HG03571 (cell line): ENCODE data around the gene SCGB3A2.
"Not testable (repeated sequence)": the region's sequence is repeated elsewhere in the genome, so short reads cannot be mapped to it uniquely, and the experiment has no call there.

Experiments used
- ATAC-seq: cut with Tn5 transposase; IDR thresholded peaks from one replicate; pipeline ENCODE4 v1.9.1; 2021; ENCODE audit not compliant: unreplicated experiment

Gene SCGB3A2

DNA sequence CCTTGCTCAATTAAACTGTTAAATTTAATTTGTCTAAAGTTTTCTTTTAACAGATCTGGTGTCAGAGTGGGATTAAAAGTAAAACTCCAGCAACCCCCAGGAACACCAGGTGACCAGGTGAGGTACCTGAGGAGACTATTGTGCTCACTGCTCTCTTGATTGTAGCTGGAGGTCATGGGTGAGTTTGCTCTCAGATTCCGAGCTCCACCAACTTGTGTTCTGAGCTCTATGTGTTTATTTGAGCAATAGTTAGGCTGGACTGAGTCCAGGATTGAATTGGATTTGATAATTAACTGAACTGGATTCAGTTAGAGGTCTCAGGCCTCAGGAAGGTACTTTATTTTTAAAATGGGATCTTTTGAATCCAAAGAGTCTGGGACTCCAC lies 17.9 kb upstream of the SCGB3A2 start:
- no peak for ATAC-seq

- no peak for ATAC-seq
Measured at GRCh38 chr5:147863454-147864158, 14.9 kb upstream of the SCGB3A2 start.

GRCh38 chr5:147869112-147869511 lies 9.4 kb upstream of the SCGB3A2 start:
- no peak for ATAC-seq

DNA sequence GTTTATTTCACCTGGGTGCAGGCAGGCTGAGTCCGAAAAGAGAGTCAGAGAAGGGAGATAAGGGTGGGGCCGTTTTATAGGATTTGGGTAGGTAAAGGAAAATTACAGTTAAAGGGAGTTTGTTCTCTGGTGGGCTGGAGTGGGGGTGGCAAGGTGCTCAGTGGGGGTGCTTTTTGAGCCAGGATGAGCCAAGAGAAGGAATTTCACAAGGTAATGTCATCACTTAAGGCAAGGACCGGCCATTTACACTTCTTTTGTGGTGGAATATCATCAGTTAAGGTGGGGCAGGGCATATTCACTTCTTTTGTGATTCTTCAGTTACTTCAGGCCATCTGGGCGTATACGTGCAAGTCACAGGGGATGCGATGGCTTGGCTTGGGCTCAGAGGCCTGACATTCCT lies 8.6 kb upstream of the SCGB3A2 start:
- ATAC-seq = not testable (repeated sequence)

DNA sequence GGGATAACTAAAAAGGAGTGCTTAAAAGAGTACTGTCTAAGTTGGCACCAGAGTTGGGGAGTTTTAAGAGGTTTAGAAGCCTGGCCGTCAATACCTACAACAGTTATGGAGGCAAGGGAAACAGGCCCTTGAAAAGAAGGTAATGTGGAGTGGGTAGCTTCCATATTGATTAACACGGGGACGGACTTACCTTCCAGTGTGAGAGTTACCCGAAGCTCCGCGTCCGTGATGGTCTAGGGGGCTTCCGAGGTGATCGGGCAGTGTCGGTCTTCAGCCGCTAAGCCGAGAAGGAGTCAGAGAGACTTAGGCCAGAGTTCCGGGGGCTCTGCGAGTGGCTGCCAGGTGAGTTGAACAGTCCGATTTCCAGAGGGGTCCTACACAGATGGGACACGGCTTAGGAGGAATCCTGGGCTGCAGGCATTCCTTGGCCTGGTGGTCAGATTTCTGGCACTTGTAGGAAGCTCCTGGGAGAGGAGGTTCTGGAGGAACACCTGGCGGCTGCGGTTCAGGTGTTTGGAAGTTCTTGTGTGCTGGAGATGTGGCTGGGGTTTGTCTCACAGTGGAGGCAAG lies 6.4 kb upstream of the SCGB3A2 start:
- ATAC-seq = not testable (repeated sequence)

- ATAC-seq = not testable (repeated sequence)
Measured at GRCh38 chr5:147872744-147873435, 5.6 kb upstream of the SCGB3A2 start.

- ATAC-seq = not testable (repeated sequence)
Measured at GRCh38 chr5:147874118-147874875, 4.2 kb upstream of the SCGB3A2 start.

- ATAC-seq = no peak
Measured at GRCh38 chr5:147874910-147875367, 3.6 kb upstream of the SCGB3A2 start.

GRCh38 chr5:147876141-147876540 lies 2.4 kb upstream of the SCGB3A2 start:
- no peak for ATAC-seq

DNA sequence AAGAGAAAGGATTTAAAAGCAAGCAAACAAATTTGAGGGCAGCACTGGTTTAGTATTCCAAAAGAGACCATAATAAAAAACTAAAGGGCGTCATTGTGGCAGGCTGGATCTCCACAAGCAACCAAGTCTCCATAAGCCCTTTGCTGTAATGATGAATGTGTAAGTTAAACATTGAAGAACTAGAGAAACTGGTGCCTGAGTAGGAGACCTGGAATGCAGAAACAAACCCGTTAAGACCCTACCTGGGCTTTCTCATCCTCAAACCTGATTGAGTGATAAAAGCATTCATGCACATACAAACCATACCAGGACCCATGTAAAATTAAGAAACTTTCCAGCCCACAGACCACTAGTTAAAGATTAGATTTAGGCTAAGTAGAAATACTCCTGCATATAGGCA lies 1.9 kb upstream of the SCGB3A2 start:
- ATAC-seq = no peak

- ATAC-seq = no peak
Measured at GRCh38 chr5:147879784-147880183, 1.3 kb downstream of the SCGB3A2 start.

- ATAC-seq = no peak
Measured at GRCh38 chr5:147880487-147880886, 2.0 kb downstream of the SCGB3A2 start.

- no peak for ATAC-seq
Measured at GRCh38 chr5:147882586-147883313, 4.2 kb downstream of the SCGB3A2 start.

- no peak for ATAC-seq
Measured at GRCh38 chr5:147887026-147887627, 8.6 kb downstream of the SCGB3A2 start.

- ATAC-seq = no peak
Measured at GRCh38 chr5:147887930-147888329, 9.4 kb downstream of the SCGB3A2 start.

GRCh38 chr5:147892696-147893296 lies 14.3 kb downstream of the SCGB3A2 start:
- no peak for ATAC-seq

DNA sequence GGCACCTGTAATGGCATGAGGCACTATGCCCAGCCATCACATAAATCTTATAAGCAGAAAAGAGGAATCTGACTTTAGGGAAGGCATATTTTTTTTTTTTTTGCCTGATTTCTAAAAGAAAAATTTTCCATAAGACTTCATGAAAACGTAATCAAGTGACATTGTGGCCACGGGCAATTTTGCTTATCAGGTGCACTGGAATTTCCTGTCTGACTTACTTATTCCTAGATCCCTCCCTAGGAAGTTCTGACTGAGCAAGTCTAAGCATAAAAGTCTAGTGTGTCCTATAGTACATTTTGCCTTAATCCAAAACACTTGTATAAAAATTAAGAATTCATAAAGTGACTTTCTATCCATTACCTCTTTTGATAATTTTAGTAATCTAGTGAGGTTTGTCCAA lies 15.3 kb downstream of the SCGB3A2 start:
- ATAC-seq = no peak

DNA sequence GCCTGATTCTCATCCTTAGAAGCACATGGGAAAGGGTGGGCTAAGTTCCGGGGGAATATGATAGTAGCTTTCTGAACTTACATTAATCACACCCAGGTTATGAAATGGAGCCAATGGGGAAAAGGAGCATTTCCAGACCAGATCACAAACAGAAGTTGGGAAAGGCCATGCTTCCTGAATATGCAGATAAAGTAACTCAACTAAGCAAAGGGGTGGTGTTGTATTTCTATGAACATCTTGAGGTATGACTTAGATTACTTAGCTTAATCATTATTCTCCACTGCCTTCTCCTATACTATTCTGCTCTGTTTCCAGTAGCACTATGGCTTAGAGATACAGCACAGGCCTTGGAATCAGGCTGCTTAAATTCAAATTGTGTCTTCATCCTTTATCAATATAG lies 17.4 kb downstream of the SCGB3A2 start:
- no peak for ATAC-seq

DNA sequence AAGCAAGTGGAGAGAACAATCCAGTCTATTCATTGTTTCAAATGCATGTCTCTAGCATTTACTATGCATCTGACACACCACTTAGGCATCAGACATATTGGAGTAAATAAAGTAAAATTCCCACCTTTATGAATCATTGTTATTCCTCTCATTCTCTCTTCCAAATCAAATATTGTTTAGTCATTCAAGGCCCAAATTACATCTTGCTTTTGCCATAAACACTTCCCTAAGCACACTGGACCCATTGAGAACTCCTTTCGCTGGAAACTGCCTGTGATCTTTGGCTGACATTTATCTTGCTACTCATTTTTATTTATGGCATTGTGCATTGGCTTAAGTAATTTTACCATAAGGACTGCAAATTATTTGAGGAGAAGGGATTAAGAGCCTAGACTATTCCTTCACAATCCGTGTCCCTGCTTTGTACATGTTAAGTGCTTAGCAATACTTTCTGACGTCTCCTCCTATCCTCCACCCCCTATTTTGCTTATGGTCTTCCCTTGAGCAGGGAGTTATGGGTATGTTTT lies 20.4 kb downstream of the SCGB3A2 start:
- ATAC-seq = no peak

DNA sequence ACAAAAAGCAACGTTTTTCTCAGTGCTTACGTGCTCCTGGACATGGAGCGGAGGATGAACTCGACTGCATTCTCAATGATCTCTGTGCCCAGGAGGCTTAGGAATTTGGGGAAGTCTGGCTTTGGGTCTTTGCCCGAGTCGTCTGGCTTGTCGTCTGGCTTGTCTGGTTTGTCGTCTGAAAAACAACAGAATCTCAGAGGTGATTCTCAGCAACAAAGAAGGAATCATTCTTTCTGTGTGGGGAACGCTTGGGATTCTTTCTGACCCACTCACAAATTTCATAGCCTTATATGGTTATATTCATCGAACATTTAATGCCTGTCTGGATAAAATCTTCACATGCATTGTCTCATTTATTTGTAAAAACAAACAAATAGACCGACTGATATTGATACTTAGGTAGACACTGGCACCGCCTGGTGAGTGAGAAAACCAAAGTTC lies 23.1 kb downstream of the SCGB3A2 start:
- ATAC-seq = no peak
